Colonic mucosa (tissue), 4 donors: ENCODE results near the gene VWA5B2. TPM values are rescaled to one million over a fixed set of nuclear protein-coding genes. Genes with fewer than 3 reads are reported as not detected.

Source experiments
- DNase-seq: peaks from one replicate; pipeline ENCODE4 v3.0.0-alpha.2; 2020
- H3K27ac ChIP-seq: fragments of 200-600 bp; one replicate; pipeline ENCODE4 v1.8.0; 2021
- H3K27me3 ChIP-seq: fragments of 200-600 bp; one replicate; pipeline ENCODE4 v1.8.0; 2021
- H3K36me3 ChIP-seq: fragments of 200-600 bp; one replicate; pipeline ENCODE4 v1.8.0; 2021
- H3K4me1 ChIP-seq: fragments of 200-600 bp; one replicate; pipeline ENCODE4 v1.8.0; 2021; ENCODE audit warnings: mild to moderate bottlenecking
- H3K4me3 ChIP-seq: fragments of 200-600 bp; one replicate; pipeline ENCODE4 v1.8.0; 2021
- H3K9ac ChIP-seq, 2 donors: one replicate each; pipeline ENCODE4 v1.7.0; 2013; ENCODE audit warnings: control low read depth in 2 of 2, low read depth in 2 of 2, low read length in 2 of 2
- H3K9me3 ChIP-seq: fragments of 200-600 bp; one replicate; pipeline ENCODE4 v1.8.0; 2021
- intact Hi-C: fragments of 100-400 bp; cut with DNase I; formaldehyde crosslinking; loops from one replicate; pipeline ENCODE4 v1.14.1; 2022
- total RNA-seq, 2 donors: library from RNA; stranded (reverse); fragmentation: NEBNext Ultra II Directional in 1 of 2; extraction: Animal tissue kit (Norgen Biotek cat#: 25700) in 1 of 2; gene quantifications; one replicate each; pipeline ENCODE4 v1.2.1, GENCODE V29; 2021
- TF ChIP-seq, protein P1 (sequence below): fragments of 200-600 bp; IDR thresholded peaks from one replicate; pipeline ENCODE4 v1.8.0; 2022; ENCODE audit warnings: antibody characterized with exemption, mild to moderate bottlenecking
- donor health status: healthy.
- donor health status: DM: no; HTN: no; CAD: no.
- donor health status: DM: no; HTN: no; CAD: no.

Gene VWA5B2
- total RNA-seq, 2 donors from 2014 or later, result 2.1 to 2.3 TPM

DNA sequence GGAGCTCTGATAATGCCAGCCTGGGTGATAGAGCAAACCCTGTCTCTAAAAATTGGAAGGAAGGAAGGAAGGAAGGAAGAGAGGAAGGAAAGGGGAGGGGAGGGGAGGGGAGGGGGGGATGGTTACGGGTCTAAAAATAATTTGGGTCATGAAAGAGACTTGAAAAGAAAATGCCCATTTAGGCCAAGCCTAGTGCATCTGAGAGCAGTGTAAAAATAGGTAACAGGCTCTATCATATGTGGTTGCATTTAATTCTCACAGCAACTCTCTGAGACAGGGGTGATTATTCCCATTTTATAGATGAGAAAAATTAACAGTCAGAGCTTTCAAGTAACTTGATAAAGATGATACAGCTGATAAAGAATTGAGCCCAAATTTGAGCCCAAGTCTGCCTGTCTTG is 42.9 kb downstream of the VWA5B2 start:
- Histone ChIP-seq H3K4me3 (no peak overlapping the region), H3K36me3 (no peaks in the 10 kb centered on the region), H3K27me3 (peaks cover 22% of the 10 kb centered on the region), H3K9me3 (no peaks in the 10 kb centered on the region), H3K27ac (no peak overlapping the region), H3K4me1 (no peaks in the 10 kb centered on the region), H3K9ac (no peak overlapping the region)
- TF ChIP-seq, protein P1, sequence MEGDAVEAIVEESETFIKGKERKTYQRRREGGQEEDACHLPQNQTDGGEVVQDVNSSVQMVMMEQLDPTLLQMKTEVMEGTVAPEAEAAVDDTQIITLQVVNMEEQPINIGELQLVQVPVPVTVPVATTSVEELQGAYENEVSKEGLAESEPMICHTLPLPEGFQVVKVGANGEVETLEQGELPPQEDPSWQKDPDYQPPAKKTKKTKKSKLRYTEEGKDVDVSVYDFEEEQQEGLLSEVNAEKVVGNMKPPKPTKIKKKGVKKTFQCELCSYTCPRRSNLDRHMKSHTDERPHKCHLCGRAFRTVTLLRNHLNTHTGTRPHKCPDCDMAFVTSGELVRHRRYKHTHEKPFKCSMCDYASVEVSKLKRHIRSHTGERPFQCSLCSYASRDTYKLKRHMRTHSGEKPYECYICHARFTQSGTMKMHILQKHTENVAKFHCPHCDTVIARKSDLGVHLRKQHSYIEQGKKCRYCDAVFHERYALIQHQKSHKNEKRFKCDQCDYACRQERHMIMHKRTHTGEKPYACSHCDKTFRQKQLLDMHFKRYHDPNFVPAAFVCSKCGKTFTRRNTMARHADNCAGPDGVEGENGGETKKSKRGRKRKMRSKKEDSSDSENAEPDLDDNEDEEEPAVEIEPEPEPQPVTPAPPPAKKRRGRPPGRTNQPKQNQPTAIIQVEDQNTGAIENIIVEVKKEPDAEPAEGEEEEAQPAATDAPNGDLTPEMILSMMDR, result no peak
- intact Hi-C loops, result no loop called here
- no peak for DNase-seq

DNA sequence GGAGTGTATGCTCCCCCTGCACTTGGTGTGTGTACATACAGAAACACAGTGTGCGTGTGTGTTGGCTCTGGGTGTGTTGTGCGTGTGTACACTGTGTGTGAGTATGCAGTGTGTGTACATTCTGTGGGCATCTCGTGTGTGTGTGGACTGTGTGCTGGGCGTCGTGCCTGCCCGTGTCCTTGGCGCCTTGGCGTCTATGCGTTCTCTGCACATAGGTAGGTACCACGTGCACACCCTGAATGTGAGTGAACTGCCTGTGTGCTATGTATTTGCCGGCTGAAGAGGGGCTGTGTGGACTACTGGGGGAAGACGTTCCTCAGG is 46.0 kb downstream of the VWA5B2 start:
- H3K27me3 ChIP-seq, result peaks cover 22% of the 10 kb centered on the region
- H3K4me1 ChIP-seq, result no peaks in the 10 kb centered on the region
- no peak overlapping the region for H3K9ac ChIP-seq
- no peak for DNase-seq
- intact Hi-C loops, result no loop called here
- H3K4me3 ChIP-seq, result no peak overlapping the region
- H3K27ac ChIP-seq, result no peak overlapping the region
- no peaks in the 10 kb centered on the region for H3K9me3 ChIP-seq
- TF ChIP-seq, protein P1, result no peak
- H3K36me3 ChIP-seq, result no peaks in the 10 kb centered on the region

DNA sequence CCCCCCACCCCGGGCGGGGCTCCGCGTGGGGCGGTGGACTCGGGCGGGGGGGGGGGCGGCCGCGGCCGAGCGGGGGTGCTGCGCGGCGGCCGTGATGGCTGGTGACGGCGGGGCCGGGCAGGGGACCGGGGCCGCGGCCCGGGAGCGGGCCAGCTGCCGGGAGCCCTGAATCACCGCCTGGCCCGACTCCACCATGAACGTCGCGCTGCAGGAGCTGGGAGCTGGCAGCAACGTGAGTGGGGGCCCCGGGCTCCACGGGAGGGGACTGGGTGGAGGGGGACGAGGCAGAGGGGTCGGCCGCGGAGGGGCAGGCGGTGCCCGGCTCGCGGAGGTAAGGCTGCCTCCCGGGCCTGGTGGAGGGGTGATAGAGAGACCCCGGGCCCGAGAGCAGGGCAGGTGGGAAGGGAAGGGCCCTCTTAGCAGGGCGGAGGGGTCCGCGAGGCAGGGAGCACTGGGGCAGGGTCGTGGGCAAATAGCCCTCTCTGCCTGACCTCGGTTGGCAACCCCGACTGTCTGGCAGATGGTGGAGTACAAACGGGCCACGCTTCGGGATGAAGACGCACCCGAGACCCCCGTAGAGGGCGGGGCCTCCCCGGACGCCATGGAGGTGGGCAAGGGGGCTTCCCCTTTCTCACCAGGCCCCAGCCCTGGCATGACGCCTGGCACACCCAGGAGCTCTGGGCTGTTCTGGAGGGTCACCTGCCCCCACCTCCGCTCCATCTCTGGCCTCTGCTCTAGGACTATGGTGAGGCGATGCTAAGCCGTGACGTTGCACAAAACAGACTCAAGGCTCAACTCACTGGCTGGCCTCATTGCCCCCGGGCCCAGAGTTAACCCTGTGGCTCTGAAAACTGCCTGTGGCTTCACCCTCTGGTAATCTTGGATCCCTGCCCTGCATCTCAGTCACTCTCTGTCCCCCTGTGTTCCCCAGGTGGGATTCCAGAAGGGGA is 46.9 kb downstream of the VWA5B2 start, which contains the start of gene ECE2:
Gene ECE2, plus strand, starts transcription at position 62 of the 950 bp plus-strand sequence. Its CDS starts 132 bp downstream, at position 194.
- no peaks in the 10 kb centered on the region for H3K36me3 ChIP-seq
- peaks cover 22% of the 10 kb centered on the region for H3K27me3 ChIP-seq
- no peak within 1 kb of the TSS for H3K4me3 ChIP-seq
- no peak for DNase-seq
- H3K9ac ChIP-seq, result no peak within 1 kb of the TSS
- H3K9me3 ChIP-seq, result no peaks in the 10 kb centered on the region
- TF ChIP-seq, protein P1, result no peak
- intact Hi-C loops, result no loop called here
- no peak within 1 kb of the TSS for H3K27ac ChIP-seq
- no peaks in the 10 kb centered on the region for H3K4me1 ChIP-seq

GRCh38 chr3:184277366-184277765 is 48.0 kb downstream of the VWA5B2 start:
- Histone ChIP-seq H3K9ac (no peak overlapping the region), H3K36me3 (no peaks in the 10 kb centered on the region), H3K4me3 (no peak overlapping the region), H3K4me1 (no peaks in the 10 kb centered on the region), H3K27ac (no peak overlapping the region), H3K9me3 (no peaks in the 10 kb centered on the region), H3K27me3 (peaks cover 22% of the 10 kb centered on the region)
- intact Hi-C loops, result no loop called here
- no peak for DNase-seq
- TF ChIP-seq, protein P1, result no peak

DNA sequence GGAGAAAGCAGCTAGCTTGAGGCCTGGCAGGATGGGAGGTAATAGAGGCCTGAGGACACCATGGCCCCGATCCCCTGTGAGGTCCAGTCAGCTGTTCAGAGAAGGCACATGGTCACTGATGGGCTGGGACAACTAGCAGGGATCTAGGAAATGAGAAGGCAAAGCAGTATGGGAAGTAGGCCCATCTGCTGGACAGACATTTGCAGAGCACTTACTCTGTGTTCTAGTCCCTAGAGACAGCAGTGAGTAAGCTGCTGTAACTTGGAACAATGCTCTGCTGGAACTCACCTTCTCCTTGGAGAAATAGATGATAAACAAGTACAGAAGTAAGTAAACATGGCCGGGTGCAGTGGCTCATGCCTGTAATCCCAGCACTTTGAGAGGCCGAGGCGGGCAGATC is 53.6 kb downstream of the VWA5B2 start:
- H3K4me3 ChIP-seq, result no peak overlapping the region
- no peak overlapping the region for H3K27ac ChIP-seq
- DNase-seq, result no peak
- no peaks in the 10 kb centered on the region for H3K9me3 ChIP-seq
- no peak overlapping the region for H3K9ac ChIP-seq
- H3K4me1 ChIP-seq, result no peaks in the 10 kb centered on the region
- TF ChIP-seq, protein P1, result no peak
- H3K27me3 ChIP-seq, result no peaks in the 10 kb centered on the region
- intact Hi-C loops, result loop anchor here (10.0 kb wide), 1 partner anchor 238 kb away; no protein-coding TSS in a partner anchor
- no peaks in the 10 kb centered on the region for H3K36me3 ChIP-seq
